OCI-LY1 (cell line): ENCODE measurements around the gene PDYN.

Source experiments
- H2AFZ ChIP-seq: fragments of 200-600 bp; sonication (generic), shearing (Covaris generic); 2 replicates; pipeline ENCODE4 v1.6.0; 2014; ENCODE audit warnings: antibody characterized with exemption, mild to moderate bottlenecking, low read length
- H3F3A ChIP-seq: fragments of 200-600 bp; sonication (generic), shearing (Covaris generic); 2 replicates; pipeline ENCODE4 v1.6.0; 2014; ENCODE audit warnings: mild to moderate bottlenecking, antibody characterized with exemption, low read length, moderate library complexity; ENCODE audit not compliant: insufficient read depth
- H3K27ac ChIP-seq: fragments of 200-600 bp; sonication (generic); 2 replicates; pipeline ENCODE4 v1.5.1; 2014; ENCODE audit warnings: low read length, mixed run types, mild to moderate bottlenecking, low read depth; ENCODE audit not compliant: poor library complexity, severe bottlenecking
- H3K27me3 ChIP-seq: fragments of 200-600 bp; sonication (generic); 2 replicates; pipeline ENCODE4 v1.6.0; 2014; ENCODE audit warnings: antibody characterized with exemption, mild to moderate bottlenecking, low read length, moderate library complexity; ENCODE audit not compliant: insufficient read depth
- H3K36me3 ChIP-seq: fragments of 200-600 bp; sonication (generic); 2 replicates; pipeline ENCODE4 v1.6.1; 2014; ENCODE audit warnings: mild to moderate bottlenecking, antibody characterized with exemption, low read length, moderate library complexity, mixed read lengths; ENCODE audit not compliant: insufficient read depth
- H3K4me1 ChIP-seq: fragments of 200-600 bp; sonication (generic); 2 replicates; pipeline ENCODE4 v1.5.1; 2014; ENCODE audit warnings: mild to moderate bottlenecking, low read length, moderate library complexity; ENCODE audit not compliant: insufficient read depth, severe bottlenecking
- H3K4me2 ChIP-seq: fragments of 200-600 bp; sonication (generic), shearing (Covaris generic); 2 replicates; pipeline ENCODE4 v1.6.1; 2014; ENCODE audit warnings: low read length
- H3K4me3 ChIP-seq: fragments of 200-600 bp; sonication (generic); 2 replicates; pipeline ENCODE4 v1.5.1; 2014; ENCODE audit warnings: low read length, low read depth, mild to moderate bottlenecking, mixed read lengths; ENCODE audit not compliant: poor library complexity, severe bottlenecking
- H3K79me2 ChIP-seq: fragments of 200-600 bp; shearing (Covaris generic); 2 replicates; pipeline ENCODE4 v1.6.1; 2016; ENCODE audit warnings: mixed run types, low read length, mixed read lengths; ENCODE audit not compliant: insufficient read depth
- H3K9ac ChIP-seq: fragments of 200-600 bp; sonication (generic), shearing (Covaris generic); 2 replicates; pipeline ENCODE4 v1.6.1; 2014; ENCODE audit warnings: mild to moderate bottlenecking, low read length, mixed read lengths
- H3K9me2 ChIP-seq: fragments of 200-600 bp; sonication (generic), shearing (Covaris generic); 2 replicates; pipeline ENCODE4 v1.6.1; 2014; ENCODE audit warnings: low read depth, mild to moderate bottlenecking, low read length, mixed read lengths
- H3K9me3 ChIP-seq: fragments of 200-600 bp; shearing (Covaris generic); 2 replicates; pipeline ENCODE4 v1.6.1; 2014; ENCODE audit warnings: low read length, mixed read lengths
- H4K20me1 ChIP-seq: fragments of 200-600 bp; sonication (generic), shearing (Covaris generic); 2 replicates; pipeline ENCODE4 v1.6.0; 2016; ENCODE audit warnings: mild to moderate bottlenecking, low read length; ENCODE audit not compliant: insufficient read depth
- EZH2 ChIP-seq: fragments of 200-600 bp; sonication (generic), shearing (Covaris generic); IDR thresholded peaks from 2 replicates; pipeline ENCODE4 v1.8.0; 2017; ENCODE audit warnings: borderline replicate concordance, mixed run types, mild to moderate bottlenecking, antibody characterized with exemption, low read length, moderate library complexity, mixed read lengths
- TF ChIP-seq, protein P1 (sequence below): fragments of 200-600 bp; sonication (generic), shearing (Covaris generic); IDR thresholded peaks from 2 replicates; pipeline ENCODE4 v1.5.1; 2017; ENCODE audit warnings: mild to moderate bottlenecking, antibody characterized with exemption, low read length, moderate library complexity, mixed read lengths

PDYN gene

DNA sequence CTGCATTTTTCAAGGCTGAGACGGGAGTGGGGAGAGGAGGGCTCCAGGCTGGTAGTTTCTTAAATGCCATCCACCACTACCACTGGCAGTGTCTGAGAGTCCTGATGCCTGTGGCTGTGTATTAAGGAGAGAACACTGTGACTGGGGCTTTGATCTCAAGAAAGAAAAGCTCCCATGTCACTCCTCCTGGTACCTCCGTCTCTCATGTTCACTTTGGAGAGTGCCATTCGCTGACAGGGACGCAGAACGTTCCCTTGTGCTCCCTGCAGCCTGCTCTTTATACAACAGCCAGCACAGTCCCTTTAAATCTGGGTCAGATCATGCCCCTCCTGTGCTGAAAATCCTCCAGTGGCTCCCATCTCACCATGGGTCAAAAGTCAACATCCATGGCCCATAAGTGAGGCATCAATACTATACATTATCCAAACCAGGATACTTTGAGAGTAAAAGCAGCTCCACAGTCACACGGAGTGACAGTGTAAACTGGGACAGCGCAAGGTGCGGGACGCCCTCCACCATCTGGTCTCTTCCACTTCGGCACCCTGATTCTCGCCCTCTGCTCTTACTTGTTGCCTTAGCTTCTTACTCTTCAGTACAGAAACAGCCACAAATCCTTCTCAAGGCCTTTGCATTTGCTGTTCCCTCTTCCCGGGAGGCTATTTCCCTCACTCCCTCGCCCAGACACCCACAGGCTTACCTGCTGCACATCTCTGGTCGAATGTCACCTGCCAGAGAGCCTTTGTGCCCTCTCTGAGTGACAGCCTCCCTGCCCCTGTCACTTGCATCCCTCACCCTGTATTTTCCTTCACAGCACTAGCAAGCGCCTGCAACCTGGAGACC is 20.0 kb downstream of the PDYN start:
- Histone ChIP-seq H3K9me3 (no peaks in the 10 kb centered on the region), H3K79me2 (no peaks in the 10 kb centered on the region), H3K4me1 (no peaks in the 10 kb centered on the region), H3K9me2 (no peaks in the 10 kb centered on the region), H3K27me3 (no peaks in the 10 kb centered on the region; the same call in 1 of the 2 replicates), H3K9ac (no peak overlapping the region), H3K4me2 (no peak overlapping the region), H3K4me3 (no peak overlapping the region), H3K27ac (no peak overlapping the region), H2AFZ (no peak overlapping the region), H3K36me3 (no peaks in the 10 kb centered on the region), H3F3A (no peaks in the 10 kb centered on the region), H4K20me1 (no peaks in the 10 kb centered on the region)
- TF ChIP-seq, protein P1, sequence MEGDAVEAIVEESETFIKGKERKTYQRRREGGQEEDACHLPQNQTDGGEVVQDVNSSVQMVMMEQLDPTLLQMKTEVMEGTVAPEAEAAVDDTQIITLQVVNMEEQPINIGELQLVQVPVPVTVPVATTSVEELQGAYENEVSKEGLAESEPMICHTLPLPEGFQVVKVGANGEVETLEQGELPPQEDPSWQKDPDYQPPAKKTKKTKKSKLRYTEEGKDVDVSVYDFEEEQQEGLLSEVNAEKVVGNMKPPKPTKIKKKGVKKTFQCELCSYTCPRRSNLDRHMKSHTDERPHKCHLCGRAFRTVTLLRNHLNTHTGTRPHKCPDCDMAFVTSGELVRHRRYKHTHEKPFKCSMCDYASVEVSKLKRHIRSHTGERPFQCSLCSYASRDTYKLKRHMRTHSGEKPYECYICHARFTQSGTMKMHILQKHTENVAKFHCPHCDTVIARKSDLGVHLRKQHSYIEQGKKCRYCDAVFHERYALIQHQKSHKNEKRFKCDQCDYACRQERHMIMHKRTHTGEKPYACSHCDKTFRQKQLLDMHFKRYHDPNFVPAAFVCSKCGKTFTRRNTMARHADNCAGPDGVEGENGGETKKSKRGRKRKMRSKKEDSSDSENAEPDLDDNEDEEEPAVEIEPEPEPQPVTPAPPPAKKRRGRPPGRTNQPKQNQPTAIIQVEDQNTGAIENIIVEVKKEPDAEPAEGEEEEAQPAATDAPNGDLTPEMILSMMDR = no peak
- no peak for TF ChIP-seq EZH2

DNA sequence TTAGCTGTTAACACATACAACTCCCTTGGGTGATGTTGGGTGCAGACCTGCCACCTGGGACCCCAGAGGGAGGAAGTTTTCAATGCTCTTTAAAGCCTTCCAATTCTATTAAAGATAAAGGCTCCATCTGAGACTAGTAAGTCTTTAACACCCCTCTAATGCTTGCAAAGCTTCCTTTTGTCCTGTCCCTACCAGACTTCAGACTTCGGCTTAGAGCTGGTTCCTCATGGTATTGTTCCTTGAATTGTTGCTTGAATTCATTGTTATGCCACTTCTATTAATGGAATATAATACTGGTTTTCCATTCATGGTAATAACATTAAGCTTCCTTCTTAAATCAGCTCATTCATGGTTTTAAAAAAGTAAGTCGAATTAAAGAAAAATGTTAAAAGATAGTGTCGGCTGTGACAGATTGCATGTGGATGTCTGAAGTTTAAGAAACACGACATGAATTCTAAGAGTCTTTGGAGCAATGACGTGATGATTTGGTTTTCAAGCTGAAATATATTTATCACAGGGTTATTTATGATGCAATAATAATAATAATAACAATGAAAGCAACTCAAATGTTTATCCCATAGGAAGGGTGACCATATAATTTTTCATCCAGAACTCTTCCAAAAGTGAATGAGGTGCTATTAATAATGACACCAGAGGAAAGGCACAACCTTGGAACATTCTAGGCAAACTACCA is 21.8 kb downstream of the PDYN start:
- no peak overlapping the region for H3K4me2 ChIP-seq
- H3K9me3 ChIP-seq = no peaks in the 10 kb centered on the region
- H3K79me2 ChIP-seq = no peaks in the 10 kb centered on the region
- H3K36me3 ChIP-seq = no peaks in the 10 kb centered on the region
- no peak overlapping the region for H3K9ac ChIP-seq
- H4K20me1 ChIP-seq = no peaks in the 10 kb centered on the region
- no peaks in the 10 kb centered on the region for H3F3A ChIP-seq
- H2AFZ ChIP-seq = no peak overlapping the region
- H3K4me1 ChIP-seq = no peaks in the 10 kb centered on the region
- H3K4me3 ChIP-seq = no peak overlapping the region
- no peak for TF ChIP-seq EZH2
- TF ChIP-seq, protein P1 = no peak
- no peaks in the 10 kb centered on the region; the same call in 1 of the 2 replicates for H3K27me3 ChIP-seq
- H3K9me2 ChIP-seq = no peaks in the 10 kb centered on the region
- H3K27ac ChIP-seq = no peak overlapping the region

DNA sequence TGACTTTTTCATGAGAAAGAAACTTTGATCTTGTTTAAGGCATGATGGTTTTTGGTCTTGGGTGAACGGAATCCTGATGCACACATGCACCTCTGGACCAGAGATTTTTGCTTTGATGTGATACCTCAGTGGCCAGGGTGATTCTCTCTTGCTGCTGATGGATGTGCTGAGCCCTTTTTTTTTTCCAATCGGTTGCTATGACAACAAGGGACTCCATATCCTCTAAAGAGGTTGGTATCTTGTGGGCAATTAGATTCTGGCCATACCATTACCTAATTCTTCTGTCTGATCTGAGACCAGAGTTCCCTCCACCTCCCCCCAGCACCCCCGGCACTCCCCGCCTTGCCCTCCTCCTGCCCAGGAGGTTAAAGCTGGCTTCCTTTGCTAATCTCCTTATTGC is 24.9 kb downstream of the PDYN start:
- no peak overlapping the region for H3K4me3 ChIP-seq
- H3F3A ChIP-seq = no peaks in the 10 kb centered on the region
- H3K9ac ChIP-seq = no peak overlapping the region
- no peaks in the 10 kb centered on the region; the same call in 1 of the 2 replicates for H3K27me3 ChIP-seq
- no peak overlapping the region for H3K27ac ChIP-seq
- H4K20me1 ChIP-seq = no peaks in the 10 kb centered on the region
- H2AFZ ChIP-seq = no peak overlapping the region
- no peaks in the 10 kb centered on the region for H3K79me2 ChIP-seq
- H3K4me2 ChIP-seq = no peak overlapping the region
- H3K9me2 ChIP-seq = no peaks in the 10 kb centered on the region
- no peaks in the 10 kb centered on the region for H3K9me3 ChIP-seq
- TF ChIP-seq, protein P1 = no peak
- TF ChIP-seq EZH2 = no peak
- no peaks in the 10 kb centered on the region for H3K36me3 ChIP-seq
- peaks cover 6% of the 10 kb centered on the region for H3K4me1 ChIP-seq
